Measurements from ENCODE around the gene RMC1.

RMC1 gene

GRCh38 chr18:23542461-23542860 is 39.1 kb downstream of the RMC1 start:
- DNase-seq: no peak
- Histone ChIP-seq H3K9me3 (ENCODE audit: severe bottlenecking) (no peaks in the 10 kb centered on the region), H3K27ac (no peak overlapping the region), H3K27me3 (ENCODE audit: insufficient read depth, low read depth, severe bottlenecking) (no peaks in the 10 kb centered on the region), H3K4me3 (ENCODE audit: low read depth, low read length) (no peak overlapping the region), H3K36me3 (peaks cover 43% of the 10 kb centered on the region)
- TF ChIP-seq CTCF (IDR thresholded peaks at IDR 0.05; ENCODE audit: low read depth, low read length): no peak

DNA sequence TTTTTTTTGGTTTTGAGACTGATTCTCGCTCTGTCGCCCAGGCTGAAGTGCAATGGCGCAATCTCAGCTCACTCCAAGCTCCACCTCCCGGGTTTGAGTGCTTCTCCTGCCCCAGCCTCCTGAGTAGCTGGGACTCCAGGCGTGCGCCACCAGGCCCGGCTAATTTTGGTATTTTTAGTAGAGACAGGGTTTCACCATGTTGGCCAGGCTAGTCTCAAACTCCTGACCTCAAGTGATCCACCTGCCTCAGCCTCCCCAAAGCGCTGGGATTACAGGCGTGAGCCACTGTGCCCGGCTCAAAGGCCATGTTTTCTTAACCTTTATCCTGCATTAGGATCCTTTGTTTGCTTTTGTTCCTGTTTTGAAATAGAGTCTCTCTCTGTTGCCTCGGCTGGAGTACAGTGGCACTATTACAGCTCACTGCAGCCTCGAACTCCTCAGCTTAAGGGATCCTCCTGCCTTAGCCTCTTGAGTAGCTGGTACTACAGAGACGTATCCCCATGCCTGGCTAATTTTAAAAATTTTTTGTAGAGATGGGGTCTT is 42.0 kb downstream of the RMC1 start:
- Histone ChIP-seq H3K27me3 (ENCODE audit: insufficient read depth, low read depth, severe bottlenecking) (no peaks in the 10 kb centered on the region), H3K36me3 (peaks cover 21% of the 10 kb centered on the region), H3K27ac (no peak overlapping the region), H3K4me3 (ENCODE audit: low read depth, low read length) (no peak overlapping the region), H3K9me3 (ENCODE audit: severe bottlenecking) (no peaks in the 10 kb centered on the region)
- TF ChIP-seq CTCF (IDR thresholded peaks at IDR 0.05; ENCODE audit: low read depth, low read length): no peak
- DNase-seq: no peak

DNA sequence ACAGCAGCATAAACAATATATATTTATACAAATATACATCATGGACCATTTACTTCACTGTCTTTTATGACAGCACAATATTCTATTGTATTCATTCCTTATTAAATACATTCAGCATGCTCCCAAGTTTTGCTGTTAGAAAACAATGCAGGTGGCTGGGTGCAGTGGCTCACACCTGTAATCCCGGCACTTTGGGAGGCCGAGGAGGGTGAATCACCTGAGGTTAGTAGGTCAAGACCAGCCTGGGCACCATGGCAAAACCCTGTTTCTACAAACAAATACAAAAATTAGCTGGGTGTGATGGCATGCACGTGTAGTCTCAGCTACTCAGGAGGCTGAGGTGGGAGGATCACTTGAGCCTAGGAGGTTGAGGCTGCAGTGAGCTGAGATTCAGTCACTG is 44.0 kb downstream of the RMC1 start:
- H3K27me3 ChIP-seq (ENCODE audit: insufficient read depth, low read depth, severe bottlenecking): no peaks in the 10 kb centered on the region
- no peaks in the 10 kb centered on the region for H3K9me3 ChIP-seq (ENCODE audit: severe bottlenecking)
- DNase-seq: no peak
- H3K36me3 ChIP-seq: peaks cover 24% of the 10 kb centered on the region
- no peak for TF ChIP-seq CTCF (IDR thresholded peaks at IDR 0.05; ENCODE audit: low read depth, low read length)
- no peak overlapping the region for H3K27ac ChIP-seq
- no peak overlapping the region for H3K4me3 ChIP-seq (ENCODE audit: low read depth, low read length)

DNA sequence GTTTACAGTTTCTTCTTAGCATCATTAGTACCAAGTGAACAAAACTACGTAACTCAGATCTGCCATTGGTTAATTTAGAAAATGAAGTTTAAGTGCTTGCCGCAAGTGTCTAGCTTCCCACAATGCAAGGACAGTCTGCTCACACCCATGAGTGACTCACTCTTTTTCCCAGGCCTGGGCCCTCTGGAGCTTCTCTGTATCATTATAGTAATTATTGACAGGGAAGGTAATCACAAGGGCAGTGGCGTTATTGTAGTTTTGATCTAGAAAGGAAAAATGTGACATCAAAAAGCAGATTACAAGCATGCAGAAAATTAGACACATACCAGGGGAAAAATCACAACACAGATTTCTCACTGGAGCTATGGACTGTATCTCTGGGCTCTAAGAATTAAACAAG is 44.5 kb downstream of the RMC1 start:
- no peak overlapping the region for H3K4me3 ChIP-seq (ENCODE audit: low read depth, low read length)
- no peak for DNase-seq
- H3K27ac ChIP-seq: no peak overlapping the region
- H3K36me3 ChIP-seq: peaks cover 26% of the 10 kb centered on the region
- TF ChIP-seq CTCF (IDR thresholded peaks at IDR 0.05; ENCODE audit: low read depth, low read length): no peak
- H3K9me3 ChIP-seq (ENCODE audit: severe bottlenecking): no peaks in the 10 kb centered on the region
- H3K27me3 ChIP-seq (ENCODE audit: insufficient read depth, low read depth, severe bottlenecking): no peaks in the 10 kb centered on the region

GRCh38 chr18:23548275-23548674 is 45.0 kb downstream of the RMC1 start:
- no peak for TF ChIP-seq CTCF (IDR thresholded peaks at IDR 0.05; ENCODE audit: low read depth, low read length)
- no peak overlapping the region for H3K4me3 ChIP-seq (ENCODE audit: low read depth, low read length)
- no peaks in the 10 kb centered on the region for H3K27me3 ChIP-seq (ENCODE audit: insufficient read depth, low read depth, severe bottlenecking)
- DNase-seq: no peak
- no peak overlapping the region for H3K27ac ChIP-seq
- peaks cover 29% of the 10 kb centered on the region for H3K36me3 ChIP-seq
- no peaks in the 10 kb centered on the region for H3K9me3 ChIP-seq (ENCODE audit: severe bottlenecking)

DNA sequence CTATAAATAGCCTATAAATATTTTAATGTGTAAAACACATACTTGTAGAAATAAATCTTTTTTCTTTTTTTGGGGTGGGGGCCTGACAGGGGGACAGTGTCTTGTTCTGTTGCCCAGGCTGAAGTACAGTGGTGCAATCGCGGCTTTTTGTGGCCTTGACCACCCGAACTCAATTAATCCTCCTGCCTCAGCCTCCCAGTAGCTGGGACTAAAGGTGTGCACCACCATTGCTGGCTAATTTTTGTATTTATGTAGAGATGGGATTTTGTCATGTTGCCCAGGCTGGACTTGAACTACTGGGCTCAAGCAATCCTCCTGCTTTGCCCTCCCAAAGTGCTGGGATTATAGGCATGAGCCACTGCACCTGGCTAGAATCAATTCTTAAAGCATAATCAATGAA is 45.4 kb downstream of the RMC1 start:
- TF ChIP-seq CTCF (IDR thresholded peaks at IDR 0.05; ENCODE audit: low read depth, low read length): no peak
- H3K27ac ChIP-seq: no peak overlapping the region
- no peaks in the 10 kb centered on the region for H3K27me3 ChIP-seq (ENCODE audit: insufficient read depth, low read depth, severe bottlenecking)
- no peak for DNase-seq
- H3K36me3 ChIP-seq: peaks cover 32% of the 10 kb centered on the region
- no peak overlapping the region for H3K4me3 ChIP-seq (ENCODE audit: low read depth, low read length)
- no peaks in the 10 kb centered on the region for H3K9me3 ChIP-seq (ENCODE audit: severe bottlenecking)

Measured in WERI-Rb-1 (cell line).